ENCODE measurements around the gene DOP1A.

Gene DOP1A

GRCh38 chr6:83202031-83202430 is 134.6 kb downstream of the DOP1A start:
- no peak for DNase-seq

DNA sequence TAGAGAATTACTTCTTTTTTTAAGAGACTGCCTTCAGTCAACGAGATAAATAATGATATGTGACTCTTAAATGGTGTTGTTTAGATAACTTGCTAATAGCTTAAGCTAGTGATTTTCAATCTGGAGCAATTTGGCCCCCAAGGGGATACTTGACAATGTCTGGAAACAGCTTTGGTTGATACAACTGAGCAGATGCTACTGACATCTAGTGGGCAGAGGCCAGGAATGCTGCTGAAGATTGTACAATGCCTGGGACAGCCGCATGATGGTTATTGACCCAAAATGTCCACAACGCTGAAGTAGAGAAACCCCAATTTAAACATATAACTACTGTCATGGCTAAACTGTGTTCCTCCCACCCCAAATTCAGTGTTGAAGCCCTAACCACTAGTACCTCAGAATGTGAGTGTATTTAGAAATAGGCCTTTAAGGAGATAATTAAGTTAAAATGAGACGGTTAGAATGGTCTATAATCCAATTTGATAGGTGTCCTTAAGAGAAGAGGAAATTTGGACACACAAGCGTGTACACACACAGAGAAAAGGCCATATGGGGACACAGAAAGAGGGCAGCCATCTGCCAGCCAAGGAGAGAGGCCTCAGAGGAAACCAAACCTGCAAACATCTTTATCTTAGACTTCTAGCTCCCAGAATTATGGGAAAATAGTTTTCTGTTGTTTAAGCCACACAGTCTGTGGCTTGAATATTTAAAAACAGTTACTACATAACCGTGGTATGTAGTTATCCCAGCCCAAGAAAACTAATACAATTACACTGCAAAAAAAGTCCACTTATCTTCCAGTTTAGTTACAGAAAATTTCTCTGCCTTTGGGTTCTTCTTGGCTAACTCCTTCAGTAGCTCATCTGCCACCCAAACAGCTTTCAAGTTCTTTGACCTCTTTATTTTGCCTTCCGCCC is 147.9 kb downstream of the DOP1A start:
- peak; percentile 34 to 41 for DNase-seq

- no peak for DNase-seq
Measured at GRCh38 chr6:83216806-83217205, 149.3 kb downstream of the DOP1A start.
